IPS-15b (cell line): ENCODE results near the gene NEIL1.
"Not testable (repeated sequence)": the region's sequence is repeated elsewhere in the genome, so short reads cannot be mapped to it uniquely, and the experiment has no call there.

ENCODE experiments used
- H3K27me3 ChIP-seq: one replicate; pipeline ENCODE4 v1.6.1; 2013; ENCODE audit warnings: low read length; ENCODE audit not compliant: control insufficient read depth, insufficient read depth
- H3K36me3 ChIP-seq: one replicate; pipeline ENCODE4 v1.6.1; 2013; ENCODE audit warnings: low read length; ENCODE audit not compliant: control insufficient read depth, insufficient read depth
- H3K4me1 ChIP-seq: one replicate; pipeline ENCODE4 v1.6.1; 2013; ENCODE audit warnings: mild to moderate bottlenecking, low read length; ENCODE audit not compliant: control insufficient read depth, insufficient read depth
- H3K4me3 ChIP-seq: one replicate; pipeline ENCODE4 v1.5.1; 2013; ENCODE audit warnings: low read depth, low read length
- H3K9ac ChIP-seq: one replicate; pipeline ENCODE4 v1.6.1; 2013; ENCODE audit warnings: low read depth, mild to moderate bottlenecking, low read length
- H3K9me3 ChIP-seq: one replicate; pipeline ENCODE4 v1.6.1; 2013; ENCODE audit warnings: mild to moderate bottlenecking, low read length; ENCODE audit not compliant: control insufficient read depth, insufficient read depth

The NEIL1 gene

GRCh38 chr15:75346796-75347221 lies at the start of gene NEIL1:
TSS of gene NEIL1 (plus strand) at chr15:75347039. CDS start at chr15:75348906, 1,867 bp downstream.
- H3K36me3 ChIP-seq, result no peaks in the 10 kb centered on the region
- H3K27me3 ChIP-seq, result peaks cover 19% of the 10 kb centered on the region
- H3K9me3 ChIP-seq, result no peaks in the 10 kb centered on the region
- H3K9ac ChIP-seq, result peak within 1 kb of the TSS; percentile 54
- peak within 1 kb of the TSS; percentile 91 for H3K4me3 ChIP-seq
- no peaks in the 10 kb centered on the region for H3K4me1 ChIP-seq

- not testable (repeated sequence) for H3K4me3 ChIP-seq
Measured at GRCh38 chr15:75298541-75299310, 48.1 kb upstream of the NEIL1 start.

GRCh38 chr15:75299311-75299688 lies 47.5 kb upstream of the NEIL1 start:
- H3K4me1 ChIP-seq, H3K9ac ChIP-seq, H3K4me3 ChIP-seq, H3K9me3 ChIP-seq, H3K27me3 ChIP-seq, H3K36me3 ChIP-seq: not testable (repeated sequence)

More at GRCh38 chr15:75298541-75299310, 48.1 kb upstream of the NEIL1 start:
- H3K27me3 ChIP-seq, H3K9ac ChIP-seq, H3K9me3 ChIP-seq, H3K36me3 ChIP-seq, H3K4me1 ChIP-seq: not testable (repeated sequence)

- not testable (repeated sequence) for H3K27me3 ChIP-seq, H3K4me3 ChIP-seq, H3K4me1 ChIP-seq, H3K36me3 ChIP-seq, H3K9me3 ChIP-seq, H3K9ac ChIP-seq
Measured at GRCh38 chr15:75300026-75300425, 46.8 kb upstream of the NEIL1 start.

GRCh38 chr15:75302318-75302717 lies 44.5 kb upstream of the NEIL1 start:
- H3K9me3 ChIP-seq, result no peaks in the 10 kb centered on the region
- H3K4me1 ChIP-seq, result no peaks in the 10 kb centered on the region
- no peaks in the 10 kb centered on the region for H3K36me3 ChIP-seq
- H3K4me3 ChIP-seq, result no peak overlapping the region
- H3K27me3 ChIP-seq, result no peaks in the 10 kb centered on the region
- no peak overlapping the region for H3K9ac ChIP-seq

- not testable (repeated sequence) for H3K27me3 ChIP-seq, H3K4me3 ChIP-seq, H3K4me1 ChIP-seq, H3K36me3 ChIP-seq, H3K9ac ChIP-seq, H3K9me3 ChIP-seq
Measured at GRCh38 chr15:75302753-75303152, 44.1 kb upstream of the NEIL1 start.

- no peak overlapping the region for H3K9ac ChIP-seq
- H3K27me3 ChIP-seq, result peaks cover 7% of the 10 kb centered on the region
- H3K4me3 ChIP-seq, result no peak overlapping the region
- no peaks in the 10 kb centered on the region for H3K36me3 ChIP-seq
- peaks cover 3% of the 10 kb centered on the region for H3K4me1 ChIP-seq
- H3K9me3 ChIP-seq, result no peaks in the 10 kb centered on the region
Measured at GRCh38 chr15:75306188-75306587, 40.7 kb upstream of the NEIL1 start.

- Histone ChIP-seq H3K9me3 (no peaks in the 10 kb centered on the region), H3K4me3 (no peak overlapping the region), H3K9ac (no peak overlapping the region), H3K36me3 (no peaks in the 10 kb centered on the region), H3K4me1 (peaks cover 3% of the 10 kb centered on the region), H3K27me3 (peaks cover 7% of the 10 kb centered on the region)
Measured at GRCh38 chr15:75307778-75308390, 39.0 kb upstream of the NEIL1 start.

GRCh38 chr15:75309711-75310110 lies 37.1 kb upstream of the NEIL1 start:
- Histone ChIP-seq H3K4me3 (no peak overlapping the region), H3K4me1 (peaks cover 3% of the 10 kb centered on the region), H3K36me3 (no peaks in the 10 kb centered on the region), H3K9me3 (no peaks in the 10 kb centered on the region), H3K9ac (no peak overlapping the region), H3K27me3 (peaks cover 7% of the 10 kb centered on the region)

GRCh38 chr15:75312548-75312947 lies 34.3 kb upstream of the NEIL1 start:
- H3K27me3 ChIP-seq, H3K4me3 ChIP-seq, H3K9me3 ChIP-seq, H3K36me3 ChIP-seq, H3K9ac ChIP-seq, H3K4me1 ChIP-seq: not testable (repeated sequence)

- Histone ChIP-seq H3K36me3 (no peaks in the 10 kb centered on the region), H3K4me1 (no peaks in the 10 kb centered on the region)
Measured at GRCh38 chr15:75313116-75313845, 33.6 kb upstream of the NEIL1 start.

More at GRCh38 chr15:75313116-75313845, 33.6 kb upstream of the NEIL1 start:
- H3K27me3 ChIP-seq, result peaks cover 2% of the 10 kb centered on the region
- H3K9ac ChIP-seq, result no peak overlapping the region
- H3K9me3 ChIP-seq, result no peaks in the 10 kb centered on the region
- no peak overlapping the region for H3K4me3 ChIP-seq
